Activated CD4-positive, alpha-beta memory T cell treated with anti-CD3 and anti-CD28 coated beads for 36 hours (primary cell): Measurements from ENCODE around the gene SCML2. TPM values are rescaled to one million over a fixed set of nuclear protein-coding genes. Genes with fewer than 3 reads are reported as not detected.

ENCODE experiments used
- CTCF ChIA-PET: fragments of 350-600 bp; sonication (Branson Sonifier 250); formaldehyde crosslinking; loops from one replicate; lab custom pipeline; 2021; ENCODE audit warnings: antibody characterized with exemption, inconsistent platforms; lab: Charles Lee
- POLR2A ChIA-PET: fragments of 350-600 bp; sonication (Branson Sonifier 250); formaldehyde crosslinking; loops from one replicate; lab custom pipeline; 2021; ENCODE audit warnings: antibody characterized with exemption; lab: Charles Lee
- DNase-seq: peaks from one replicate; pipeline ENCODE4 v3.0.0-alpha.2; 2020
- H3K27ac Mint-ChIP-seq: one replicate; pipeline ENCODE4 v1.8.0; 2021; ENCODE audit warnings: mixed read lengths
- H3K27me3 Mint-ChIP-seq: one replicate; pipeline ENCODE4 v1.8.0; 2021; ENCODE audit warnings: mixed read lengths
- H3K36me3 Mint-ChIP-seq: one replicate; pipeline ENCODE4 v1.8.0; 2021; ENCODE audit warnings: mixed read lengths
- H3K4me1 Mint-ChIP-seq: one replicate; pipeline ENCODE4 v1.8.0; 2021; ENCODE audit warnings: low read depth, mixed read lengths
- H3K4me3 Mint-ChIP-seq: one replicate; pipeline ENCODE4 v1.8.0; 2021; ENCODE audit warnings: mild to moderate bottlenecking, mixed read lengths
- H3K9me3 Mint-ChIP-seq: one replicate; pipeline ENCODE4 v1.8.0; 2021; ENCODE audit warnings: mixed read lengths
- intact Hi-C: fragments of 100-400 bp; cut with micrococcal nuclease; formaldehyde crosslinking; loops from one replicate; pipeline ENCODE4 v1.15.1; 2023
- total RNA-seq, 2 experiments: library from RNA; stranded (reverse); gene quantifications; one replicate each; pipeline ENCODE4 v1.2.3, GENCODE V29; 2021

The SCML2 gene
- total RNA-seq, 2 experiments from 2014 or later: 2.2 to 2.3 TPM

DNA sequence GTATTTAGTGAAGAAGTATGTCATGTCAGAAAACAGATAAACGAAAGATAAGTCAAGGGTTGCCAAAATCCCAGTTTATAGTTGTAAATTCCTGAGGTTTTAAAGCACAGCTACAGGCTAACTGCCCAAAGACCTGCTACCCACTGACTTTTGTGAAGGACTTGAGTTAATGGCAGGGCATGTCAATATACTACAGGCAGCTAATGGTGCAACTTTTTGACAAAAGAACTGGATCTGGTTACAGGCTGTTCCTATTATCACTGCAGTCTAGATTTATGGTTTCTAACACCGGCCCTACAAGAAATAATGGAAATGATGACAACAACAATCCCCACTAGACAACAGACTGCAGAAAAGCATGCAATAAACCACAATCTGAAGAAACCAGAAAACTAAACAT is 6.4 kb downstream of the SCML2 start:
- DNase-seq: no peak
- Mint-ChIP-seq H3K4me3 (no peak overlapping the region), H3K27ac (no peak overlapping the region), H3K4me1 (no peaks in the 10 kb centered on the region), H3K9me3 (no peaks in the 10 kb centered on the region), H3K36me3 (no peaks in the 10 kb centered on the region), H3K27me3 (peaks cover 2% of the 10 kb centered on the region)
- CTCF ChIA-PET: no interaction called here
- POLR2A ChIA-PET: no interaction called here
- intact Hi-C loops: no loop called here

DNA sequence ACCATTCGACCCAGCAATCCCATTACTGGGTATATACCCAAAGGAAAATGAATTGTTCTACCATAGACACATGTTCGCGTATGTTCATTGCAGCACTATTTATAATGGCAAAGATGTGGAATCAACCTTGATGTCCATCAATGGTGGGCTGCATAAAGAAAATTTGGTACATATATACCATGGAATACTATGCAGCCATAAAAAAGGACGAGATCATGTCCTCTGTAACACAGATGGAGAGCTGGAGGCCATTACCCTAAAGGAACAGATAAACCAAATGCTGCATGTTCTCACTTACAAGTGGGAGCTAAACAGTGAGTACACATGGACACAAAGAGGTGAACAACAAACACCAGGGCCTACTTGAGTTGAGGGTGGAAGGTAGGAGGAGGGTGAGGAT is 45.1 kb downstream of the SCML2 start:
- intact Hi-C loops: no loop called here
- no peak for DNase-seq
- Mint-ChIP-seq H3K27ac (no peak overlapping the region), H3K4me3 (no peak overlapping the region), H3K4me1 (no peaks in the 10 kb centered on the region), H3K9me3 (no peaks in the 10 kb centered on the region), H3K27me3 (no peaks in the 10 kb centered on the region), H3K36me3 (peaks cover 12% of the 10 kb centered on the region)
- POLR2A ChIA-PET: no interaction called here
- CTCF ChIA-PET: no interaction called here

DNA sequence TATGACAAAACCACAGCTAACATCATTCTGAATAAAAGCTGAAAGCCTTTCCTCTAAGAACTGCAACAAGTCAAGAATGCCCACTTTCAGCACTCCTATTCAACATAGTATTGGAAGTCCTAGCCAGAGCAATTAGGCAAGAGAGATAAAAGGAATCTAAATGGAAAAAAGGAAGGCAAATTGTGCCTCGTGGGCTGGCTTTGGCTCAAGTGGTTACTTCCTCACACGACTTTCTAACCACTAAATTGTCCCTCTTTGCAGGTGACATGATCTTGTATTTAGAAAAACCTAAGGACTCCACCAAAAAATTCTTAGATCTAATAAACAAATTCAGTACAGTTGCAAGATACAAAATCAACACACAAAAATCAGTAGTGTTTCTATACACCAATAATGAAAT is 57.2 kb downstream of the SCML2 start:
- no peak for DNase-seq
- no peak overlapping the region for H3K4me3 Mint-ChIP-seq
- no peaks in the 10 kb centered on the region for H3K27me3 Mint-ChIP-seq
- H3K9me3 Mint-ChIP-seq: peaks cover 19% of the 10 kb centered on the region
- peaks cover 6% of the 10 kb centered on the region for H3K36me3 Mint-ChIP-seq
- H3K4me1 Mint-ChIP-seq: no peaks in the 10 kb centered on the region
- H3K27ac Mint-ChIP-seq: no peak overlapping the region
- POLR2A ChIA-PET: no interaction called here
- intact Hi-C loops: no loop called here
- CTCF ChIA-PET: interaction anchor here (0.6 kb wide), 1 partner anchor 433 kb away, joined by 6 read pairs; no protein-coding TSS in a partner anchor

DNA sequence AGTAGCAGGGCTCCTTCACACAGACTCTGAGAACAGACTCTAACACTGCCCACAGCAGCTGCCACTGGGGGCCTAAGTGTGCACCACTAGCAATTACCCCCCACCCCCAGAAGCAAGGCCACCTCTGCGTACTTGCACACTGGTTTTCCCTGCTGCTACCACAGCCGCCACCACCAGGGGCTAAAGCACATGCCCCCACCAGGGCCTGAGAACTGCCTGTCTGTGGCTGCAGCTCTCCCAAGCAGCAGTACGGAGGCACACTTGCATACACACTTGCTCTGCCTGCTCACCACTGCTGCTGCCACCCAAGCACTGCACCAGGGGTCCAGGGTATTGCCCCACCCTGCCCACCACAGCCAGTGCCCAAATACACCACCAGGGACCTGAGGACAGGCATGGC is 59.6 kb downstream of the SCML2 start:
- DNase-seq: no peak
- intact Hi-C loops: no loop called here
- CTCF ChIA-PET: no interaction called here

GRCh38 chrX:18291006-18291545 is 63.4 kb downstream of the SCML2 start:
- Mint-ChIP-seq H3K9me3 (peaks cover 8% of the 10 kb centered on the region), H3K4me3 (no peak overlapping the region), H3K4me1 (no peaks in the 10 kb centered on the region), H3K27ac (no peak overlapping the region), H3K27me3 (no peaks in the 10 kb centered on the region), H3K36me3 (peaks cover 3% of the 10 kb centered on the region)
- intact Hi-C loops: no loop called here
- CTCF ChIA-PET: no interaction called here
- no peak for DNase-seq
- POLR2A ChIA-PET: no interaction called here

More for the DNA sequence above, 59.6 kb downstream of the SCML2 start:
- Mint-ChIP-seq H3K27ac (no peak overlapping the region), H3K9me3 (peaks cover 19% of the 10 kb centered on the region), H3K36me3 (peaks cover 6% of the 10 kb centered on the region), H3K27me3 (no peaks in the 10 kb centered on the region), H3K4me3 (no peak overlapping the region), H3K4me1 (no peaks in the 10 kb centered on the region)
- POLR2A ChIA-PET: no interaction called here

DNA sequence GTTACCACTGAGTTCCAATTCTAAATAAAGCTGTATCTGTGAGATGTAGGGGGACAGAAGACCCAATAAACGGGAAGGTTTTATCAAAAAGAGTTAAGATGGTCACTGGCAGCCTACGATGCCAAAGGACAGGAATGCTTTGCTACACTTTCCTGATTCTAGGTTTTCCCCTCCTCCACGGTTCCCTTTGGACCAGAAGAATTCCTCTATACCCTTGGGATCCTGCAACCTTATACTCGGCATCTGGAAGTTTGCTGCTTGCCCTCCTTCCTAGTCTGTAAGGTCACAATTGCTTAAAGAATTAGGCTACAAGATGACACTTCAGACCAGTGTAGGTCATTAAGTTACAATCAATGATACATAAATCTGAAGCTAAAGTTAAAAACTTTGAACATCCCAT is 64.3 kb downstream of the SCML2 start:
- Mint-ChIP-seq H3K9me3 (peaks cover under 1% of the 10 kb centered on the region), H3K4me1 (no peaks in the 10 kb centered on the region), H3K36me3 (peaks cover under 1% of the 10 kb centered on the region), H3K4me3 (no peak overlapping the region), H3K27ac (no peak overlapping the region), H3K27me3 (no peaks in the 10 kb centered on the region)
- intact Hi-C loops: no loop called here
- DNase-seq: no peak
- CTCF ChIA-PET: no interaction called here
- POLR2A ChIA-PET: no interaction called here

DNA sequence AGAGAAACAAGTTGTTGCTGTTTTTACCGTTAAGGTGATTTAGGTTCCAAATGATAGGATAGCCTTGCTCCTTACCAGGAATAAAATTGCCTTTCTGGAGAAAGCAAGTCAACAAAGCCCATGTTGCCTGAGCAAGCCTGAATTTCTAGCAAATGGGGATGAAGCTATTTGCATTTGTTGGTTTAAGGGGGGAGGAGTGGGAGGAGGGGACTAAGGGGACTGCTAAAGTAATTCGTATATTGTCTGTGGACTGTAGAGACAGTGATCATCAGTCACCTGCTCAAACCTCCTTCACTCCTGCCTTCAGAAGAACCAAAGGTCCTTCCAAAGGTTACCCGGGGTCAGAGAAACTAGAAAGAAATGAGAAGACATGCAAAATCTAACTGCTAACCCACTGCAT is 65.8 kb downstream of the SCML2 start:
- CTCF ChIA-PET: no interaction called here
- POLR2A ChIA-PET: no interaction called here
- Mint-ChIP-seq H3K9me3 (no peaks in the 10 kb centered on the region), H3K36me3 (no peaks in the 10 kb centered on the region), H3K27ac (no peak overlapping the region), H3K27me3 (no peaks in the 10 kb centered on the region), H3K4me3 (no peak overlapping the region), H3K4me1 (no peaks in the 10 kb centered on the region)
- no peak for DNase-seq
- intact Hi-C loops: no loop called here

DNA sequence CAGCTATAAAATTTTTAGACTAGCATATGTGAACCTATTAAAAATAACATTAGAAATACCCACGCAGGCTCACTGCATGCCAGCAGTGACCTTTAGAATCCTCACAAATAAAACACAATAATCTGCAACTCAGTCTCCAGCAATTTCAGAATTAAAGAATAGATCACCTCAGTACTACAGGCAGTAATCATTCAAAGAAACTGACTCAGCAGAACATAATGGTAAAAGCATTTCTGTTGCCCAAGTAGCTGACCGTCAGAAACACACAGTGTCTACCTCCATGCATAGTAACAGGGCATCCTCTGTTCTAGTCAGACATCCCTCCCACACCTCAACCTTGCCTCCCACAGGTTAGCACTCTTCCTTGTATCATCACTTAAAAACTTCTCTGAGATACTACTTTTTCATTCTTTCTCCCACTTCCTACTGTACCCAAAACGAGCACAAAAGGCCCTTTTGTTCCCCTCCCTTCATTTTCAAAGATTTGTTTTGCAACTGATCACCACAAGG is 68.1 kb downstream of the SCML2 start:
- Mint-ChIP-seq H3K27ac (no peak overlapping the region), H3K4me3 (no peak overlapping the region), H3K9me3 (no peaks in the 10 kb centered on the region), H3K4me1 (no peaks in the 10 kb centered on the region), H3K36me3 (no peaks in the 10 kb centered on the region), H3K27me3 (no peaks in the 10 kb centered on the region)
- DNase-seq: no peak
- ChIA-PET CTCF (no interaction called here), POLR2A (no interaction called here)
- intact Hi-C loops: no loop called here

- Mint-ChIP-seq H3K9me3 (peaks cover 10% of the 10 kb centered on the region), H3K27ac (no peak overlapping the region), H3K36me3 (peaks cover 5% of the 10 kb centered on the region), H3K27me3 (no peaks in the 10 kb centered on the region), H3K4me3 (no peak overlapping the region), H3K4me1 (no peaks in the 10 kb centered on the region)
- ChIA-PET CTCF (no interaction called here), POLR2A (no interaction called here)
- DNase-seq: no peak
- intact Hi-C loops: no loop called here
Measured at GRCh38 chrX:18278449-18278848, 76.0 kb downstream of the SCML2 start.

GRCh38 chrX:18272222-18272621 is 82.3 kb downstream of the SCML2 start:
- Mint-ChIP-seq H3K36me3 (peaks cover 2% of the 10 kb centered on the region), H3K27me3 (no peaks in the 10 kb centered on the region), H3K27ac (no peak overlapping the region), H3K4me1 (no peaks in the 10 kb centered on the region), H3K4me3 (no peak overlapping the region), H3K9me3 (peaks cover 2% of the 10 kb centered on the region)
- intact Hi-C loops: no loop called here
- DNase-seq: no peak
- ChIA-PET CTCF (no interaction called here), POLR2A (no interaction called here)

GRCh38 chrX:18271725-18272124 is 82.8 kb downstream of the SCML2 start:
- ChIA-PET POLR2A (no interaction called here), CTCF (no interaction called here)
- Mint-ChIP-seq H3K27ac (no peak overlapping the region), H3K27me3 (no peaks in the 10 kb centered on the region), H3K4me3 (no peak overlapping the region), H3K9me3 (peaks cover 2% of the 10 kb centered on the region), H3K4me1 (no peaks in the 10 kb centered on the region), H3K36me3 (peaks cover 2% of the 10 kb centered on the region)
- no peak for DNase-seq
- intact Hi-C loops: no loop called here

GRCh38 chrX:18271309-18271708 is 83.2 kb downstream of the SCML2 start:
- Mint-ChIP-seq H3K36me3 (no peaks in the 10 kb centered on the region), H3K27me3 (no peaks in the 10 kb centered on the region), H3K4me3 (no peak overlapping the region), H3K9me3 (peaks cover 2% of the 10 kb centered on the region), H3K27ac (no peak overlapping the region), H3K4me1 (no peaks in the 10 kb centered on the region)
- intact Hi-C loops: no loop called here
- DNase-seq: no peak
- CTCF ChIA-PET: no interaction called here
- POLR2A ChIA-PET: no interaction called here

DNA sequence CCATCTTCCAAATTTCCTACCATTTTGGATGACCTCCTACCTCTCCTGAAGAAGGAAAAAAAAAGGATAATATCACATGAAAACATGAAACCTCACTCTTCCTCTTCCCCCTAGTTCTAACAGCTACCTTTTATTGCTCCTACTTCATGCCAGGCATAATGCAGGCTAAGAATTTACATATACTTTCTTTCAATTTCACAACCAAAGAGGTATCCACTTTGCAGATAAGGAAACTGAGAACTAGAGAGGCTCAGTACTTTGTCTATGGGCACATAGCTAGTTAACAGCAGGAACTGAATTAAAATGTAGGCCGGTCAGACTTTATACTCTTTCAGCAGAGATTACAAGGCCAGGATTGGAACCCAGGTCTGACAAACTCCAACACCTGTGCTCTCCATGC is 99.4 kb downstream of the SCML2 start:
- no peak for DNase-seq
- Mint-ChIP-seq H3K4me1 (no peaks in the 10 kb centered on the region), H3K36me3 (peaks cover 4% of the 10 kb centered on the region), H3K9me3 (no peaks in the 10 kb centered on the region), H3K4me3 (no peak overlapping the region), H3K27ac (no peak overlapping the region), H3K27me3 (no peaks in the 10 kb centered on the region)
- ChIA-PET POLR2A (no interaction called here), CTCF (no interaction called here)
- intact Hi-C loops: no loop called here
